ENCODE measurements around the gene MYCT1. TPM values are rescaled to one million over a fixed set of nuclear protein-coding genes. Genes with fewer than 3 reads are reported as not detected.

Gene MYCT1
- total RNA-seq, 1 experiment from 2014 or later = 0.17 TPM

DNA sequence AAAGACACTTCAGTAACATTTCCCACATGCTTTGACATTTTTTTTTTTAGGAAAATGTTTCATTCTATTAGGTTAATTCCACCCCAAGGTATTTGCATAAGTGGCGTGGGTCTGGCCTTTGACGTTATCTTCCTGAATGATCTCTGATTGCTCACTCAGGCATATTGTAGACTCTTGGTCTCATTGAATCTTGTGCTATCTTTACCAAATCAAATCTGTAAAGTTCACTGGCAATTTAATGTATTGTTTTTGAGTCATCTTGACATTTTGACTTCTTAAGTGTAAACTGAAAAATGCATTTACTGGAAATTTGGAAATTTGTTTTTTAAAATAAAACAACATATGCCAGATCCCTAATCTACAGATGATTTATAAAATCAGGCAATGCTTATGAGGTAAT lies 36.9 kb downstream of the MYCT1 start:
- Histone ChIP-seq H2BK15ac (ENCODE audit: low read depth, low read length) (no peak overlapping the region), H3K27ac (ENCODE audit: insufficient read length, low read depth, low read length) (no peak overlapping the region), H3T11ph (ENCODE audit: low read length) (no peak overlapping the region), H3K9ac (ENCODE audit: extremely low read depth, insufficient read length, low read length) (no peak overlapping the region), H3K79me2 (ENCODE audit: insufficient read depth, low read length) (no peaks in the 10 kb centered on the region), H3K14ac (ENCODE audit: insufficient read depth, low read length) (no peak overlapping the region), H3K9me3 (ENCODE audit: control insufficient read depth, low read depth, low read length) (no peaks in the 10 kb centered on the region), H3K23ac (ENCODE audit: insufficient read length, low read depth, low read length) (no peak overlapping the region), H2BK20ac (ENCODE audit: low read depth, low read length, poor library complexity, severe bottlenecking) (no peak overlapping the region), H3K79me1 (ENCODE audit: insufficient read depth, low read depth, low read length, poor library complexity, severe bottlenecking) (no peaks in the 10 kb centered on the region), H4K20me1 (ENCODE audit: control insufficient read depth, insufficient read depth, insufficient read length) (no peaks in the 10 kb centered on the region), H3K56ac (ENCODE audit: insufficient read length, low read depth, low read length) (no peak overlapping the region), H2BK12ac (ENCODE audit: insufficient read length, low read depth, low read length) (no peak overlapping the region), H3K4me1 (ENCODE audit: insufficient read depth, low read length) (no peaks in the 10 kb centered on the region), H3K4me2 (ENCODE audit: insufficient read depth, insufficient read length, low read length) (no peak overlapping the region), H3K23me2 (ENCODE audit: insufficient read length, low read depth, low read length, poor library complexity, severe bottlenecking) (no peaks in the 10 kb centered on the region), H2AFZ (ENCODE audit: low read length) (no peak overlapping the region), H4K8ac (replicated peaks; ENCODE audit: insufficient read length, low read depth, low read length) (no peak overlapping the region), H3K18ac (ENCODE audit: insufficient read length, low read depth, low read length) (no peak overlapping the region), H2AK5ac (ENCODE audit: insufficient read length, low read length) (no peak overlapping the region), H4K91ac (ENCODE audit: insufficient read length, low read depth, low read length) (no peak overlapping the region), H4K5ac (ENCODE audit: insufficient read length, low read depth, low read length) (no peak overlapping the region), H3K27me3 (ENCODE audit: insufficient read depth, low read length) (no peaks in the 10 kb centered on the region), H3K4ac (ENCODE audit: low read depth, low read length) (no peak overlapping the region), H2BK120ac (ENCODE audit: low read depth, low read length, poor library complexity, severe bottlenecking) (no peak overlapping the region), H2BK5ac (ENCODE audit: insufficient read length, low read length) (no peak overlapping the region)
- Mint-ChIP-seq H3K4me3 (no peak overlapping the region), H3K27me3 (ENCODE audit: low read depth) (no peaks in the 10 kb centered on the region), H3K4me1 (no peaks in the 10 kb centered on the region), H3K27ac (no peak overlapping the region), H3K9me3 (peaks cover 3 to 12% of the 10 kb centered on the region in 2 experiments; a peak in 4 of 5 replicates), H3K36me3 (ENCODE audit: insufficient read depth in 1 of 3, low read depth in 3 of 3) (peaks cover 0 to 9% (median 0%) of the 10 kb centered on the region in 3 experiments; a peak in 3 of 7 replicates)
- DNase-seq = no peak
- TF ChIP-seq, protein P1, sequence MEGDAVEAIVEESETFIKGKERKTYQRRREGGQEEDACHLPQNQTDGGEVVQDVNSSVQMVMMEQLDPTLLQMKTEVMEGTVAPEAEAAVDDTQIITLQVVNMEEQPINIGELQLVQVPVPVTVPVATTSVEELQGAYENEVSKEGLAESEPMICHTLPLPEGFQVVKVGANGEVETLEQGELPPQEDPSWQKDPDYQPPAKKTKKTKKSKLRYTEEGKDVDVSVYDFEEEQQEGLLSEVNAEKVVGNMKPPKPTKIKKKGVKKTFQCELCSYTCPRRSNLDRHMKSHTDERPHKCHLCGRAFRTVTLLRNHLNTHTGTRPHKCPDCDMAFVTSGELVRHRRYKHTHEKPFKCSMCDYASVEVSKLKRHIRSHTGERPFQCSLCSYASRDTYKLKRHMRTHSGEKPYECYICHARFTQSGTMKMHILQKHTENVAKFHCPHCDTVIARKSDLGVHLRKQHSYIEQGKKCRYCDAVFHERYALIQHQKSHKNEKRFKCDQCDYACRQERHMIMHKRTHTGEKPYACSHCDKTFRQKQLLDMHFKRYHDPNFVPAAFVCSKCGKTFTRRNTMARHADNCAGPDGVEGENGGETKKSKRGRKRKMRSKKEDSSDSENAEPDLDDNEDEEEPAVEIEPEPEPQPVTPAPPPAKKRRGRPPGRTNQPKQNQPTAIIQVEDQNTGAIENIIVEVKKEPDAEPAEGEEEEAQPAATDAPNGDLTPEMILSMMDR (conservative IDR thresholded peaks at IDR 0.05) = no peak
- no CpG with 5 or more reads among the region's 2 CpGs for WGBS (ENCODE audit: extremely low coverage, insufficient read length, low lambda C conversion rate)
